NCI-H345 (cell line): Measurements from ENCODE around the gene SLC25A47.
"Not testable (repeated sequence)": the region's sequence is repeated elsewhere in the genome, so short reads cannot be mapped to it uniquely, and the experiment has no call there.

ENCODE experiments used
- DNase-seq: peaks from one replicate; lab custom pipeline; 2025; lab: John Stamatoyannopoulos, UW

SLC25A47 gene

GRCh38 chr14:100306101-100306997 lies 16.8 kb upstream of the SLC25A47 start, which contains the start of gene SLC25A29:
TSS of gene SLC25A29 (minus strand) at chr14:100306444. CDS start at chr14:100306232, 212 bp downstream.
- DNase-seq = peak; percentile 96

GRCh38 chr14:100306998-100307765 lies 16.0 kb upstream of the SLC25A47 start:
- DNase-seq = no peak

- no peak for DNase-seq
Observed at GRCh38 chr14:100307766-100308426, 15.2 kb upstream of the SLC25A47 start.

DNA sequence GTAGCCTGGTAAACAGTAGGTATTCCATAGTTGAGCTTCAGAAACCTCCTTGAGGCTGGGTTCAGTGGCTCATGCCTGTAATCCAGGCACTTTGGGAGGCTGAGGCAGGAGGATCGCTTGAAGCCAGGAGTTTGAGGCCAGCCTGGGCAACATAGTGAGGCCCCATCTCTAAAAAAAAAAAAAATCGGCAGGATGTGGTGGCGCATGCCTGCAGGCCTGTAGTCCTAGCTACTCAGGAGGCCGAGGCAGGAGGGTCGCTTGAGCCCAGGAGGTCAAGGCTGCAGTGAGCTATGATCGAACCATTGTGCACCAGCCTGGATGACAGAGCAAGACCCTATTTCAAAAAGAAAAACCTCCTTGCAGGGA lies 14.7 kb upstream of the SLC25A47 start:
- DNase-seq = not testable (repeated sequence)

- no peak for DNase-seq
Observed at GRCh38 chr14:100309028-100309737, 14.0 kb upstream of the SLC25A47 start.

DNA sequence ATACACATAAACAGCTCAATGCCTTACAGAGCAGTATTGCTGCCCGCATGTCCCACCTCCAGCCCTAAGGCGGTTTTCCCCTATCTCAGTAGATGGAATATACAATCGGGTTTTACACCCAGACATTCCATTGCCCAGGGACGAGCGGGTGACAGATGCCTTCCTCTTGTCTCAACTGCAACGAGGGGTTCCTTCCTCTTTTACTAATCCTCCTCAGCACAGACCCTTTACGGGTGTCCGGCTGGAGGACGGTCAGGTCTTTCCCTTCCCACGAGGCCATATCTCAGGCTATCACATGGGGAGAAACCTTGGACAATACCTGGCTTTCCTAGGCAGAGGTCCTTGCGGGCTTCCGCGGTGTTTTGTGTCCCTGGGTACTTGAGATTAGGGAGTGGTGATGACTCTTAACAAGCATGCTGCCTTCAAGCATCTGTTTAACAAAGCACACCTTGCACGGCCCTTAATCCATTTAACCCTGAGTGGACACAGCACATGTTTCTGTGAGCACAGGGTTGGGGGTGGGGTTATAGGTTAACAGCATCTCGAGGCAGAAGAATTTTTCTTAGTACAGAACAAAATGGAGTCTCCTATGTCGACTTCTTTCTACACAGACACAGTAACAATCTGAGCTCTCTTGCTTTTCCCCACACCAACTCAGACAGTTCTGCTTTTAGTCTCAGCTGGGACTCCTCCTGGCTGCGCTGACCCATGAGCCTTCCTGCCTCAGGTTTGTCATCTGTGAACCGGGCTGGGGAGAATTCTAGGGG lies 10.8 kb upstream of the SLC25A47 start:
- not testable (repeated sequence) for DNase-seq

- DNase-seq = no peak
Observed at GRCh38 chr14:100312877-100313400, 10.2 kb upstream of the SLC25A47 start.

DNA sequence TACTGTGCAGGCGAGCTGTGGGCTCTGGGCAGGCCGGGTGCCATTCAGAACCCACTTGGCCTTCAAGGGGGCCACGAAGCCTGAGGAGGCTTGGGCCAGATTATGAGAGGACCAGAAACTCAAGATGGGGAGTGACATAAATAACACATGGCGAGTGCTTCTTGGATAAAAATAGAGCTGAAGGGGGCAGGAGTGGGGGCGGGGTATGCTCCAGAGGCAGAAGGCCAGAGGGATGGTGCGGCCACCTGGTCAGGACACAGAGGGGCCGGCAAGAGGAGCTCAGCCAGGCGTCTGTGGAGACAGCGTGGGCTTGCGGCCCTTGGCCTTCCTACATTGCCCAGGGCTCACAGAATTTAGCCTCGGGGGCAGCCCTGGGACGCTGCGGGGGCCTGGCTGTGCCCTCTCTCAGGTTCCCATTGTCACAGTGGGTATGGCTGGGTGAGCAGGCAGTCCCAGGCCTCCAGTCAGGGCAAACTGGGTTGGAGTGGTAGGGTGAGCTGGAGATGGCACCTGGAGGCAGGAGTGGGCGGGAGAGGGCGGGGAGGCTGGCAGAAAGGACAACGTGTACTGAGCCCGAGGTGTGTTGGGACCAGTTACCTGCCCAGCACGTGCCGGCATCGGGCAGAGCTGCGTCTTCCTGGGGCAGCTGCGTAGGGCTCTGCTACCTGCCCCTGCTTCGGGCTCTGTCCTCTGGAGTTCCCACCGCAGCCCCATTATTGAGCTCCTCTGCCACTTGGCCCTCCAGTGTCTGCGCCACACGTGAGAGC lies 9.5 kb upstream of the SLC25A47 start:
- no peak for DNase-seq

DNA sequence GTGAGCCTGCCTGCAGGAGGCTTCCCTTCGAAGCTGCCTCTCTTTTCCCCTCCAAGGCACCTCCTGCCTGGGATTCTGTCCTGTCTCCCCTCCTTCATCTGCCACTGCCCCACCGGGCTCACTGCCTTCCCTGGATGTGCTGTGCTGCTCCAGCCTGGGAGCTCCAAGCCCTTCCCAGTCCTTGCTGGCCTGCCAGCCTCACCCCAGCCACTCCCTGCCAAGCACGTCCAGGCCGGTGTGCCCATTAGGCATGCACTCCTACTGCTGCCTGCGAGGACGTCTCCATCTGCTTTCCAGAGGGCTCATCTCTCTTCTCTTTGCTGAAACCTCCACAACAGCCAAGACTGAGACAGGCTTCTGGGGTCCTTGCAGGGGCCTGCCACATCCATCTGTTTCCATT lies 8.4 kb upstream of the SLC25A47 start:
- DNase-seq = no peak

GRCh38 chr14:100317389-100317788 lies 5.8 kb upstream of the SLC25A47 start:
- no peak for DNase-seq

DNA sequence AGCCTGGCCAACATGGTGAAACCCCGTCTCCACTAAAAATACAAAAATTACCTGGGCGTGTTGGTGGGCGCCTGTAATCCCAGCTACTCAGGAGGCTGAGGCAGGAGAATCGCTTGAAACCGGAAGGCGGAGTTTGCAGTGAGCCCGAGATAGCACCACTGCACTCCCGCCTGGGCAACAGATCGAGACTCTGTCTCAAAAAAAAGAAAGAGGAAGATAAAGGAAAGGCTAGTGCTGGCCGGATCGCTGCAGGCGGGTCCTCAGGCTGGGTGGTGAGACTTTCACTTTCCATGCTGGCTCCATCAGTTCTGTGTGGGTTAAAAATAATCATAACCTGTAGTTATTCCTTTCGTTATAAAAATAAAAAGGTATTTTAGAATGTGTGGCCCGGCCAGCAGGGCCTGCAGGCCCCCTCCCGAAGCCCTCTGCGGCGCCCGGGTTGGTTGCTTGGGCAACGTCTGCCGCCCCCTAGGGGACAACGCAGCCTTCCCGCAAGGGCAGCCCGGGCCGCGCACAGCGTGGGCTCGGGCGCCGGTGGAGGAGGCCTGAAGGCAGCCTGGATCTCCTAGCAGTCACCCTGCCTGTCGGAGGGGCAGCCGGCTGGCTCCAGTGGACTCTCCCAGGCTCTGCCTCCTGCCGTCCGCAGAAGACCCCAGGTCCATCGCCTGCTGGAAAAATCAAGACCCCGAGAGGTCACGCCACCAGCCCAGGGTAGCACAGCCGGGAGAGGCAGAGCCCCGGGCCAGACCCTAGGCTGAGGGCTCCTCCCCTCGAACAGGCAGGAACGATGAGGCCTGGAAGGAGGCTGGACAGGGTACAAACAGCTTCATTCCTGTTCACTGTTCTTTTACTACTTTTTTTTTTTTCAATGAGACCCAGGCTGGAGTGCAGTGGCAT lies 5.0 kb upstream of the SLC25A47 start:
- no peak for DNase-seq

DNA sequence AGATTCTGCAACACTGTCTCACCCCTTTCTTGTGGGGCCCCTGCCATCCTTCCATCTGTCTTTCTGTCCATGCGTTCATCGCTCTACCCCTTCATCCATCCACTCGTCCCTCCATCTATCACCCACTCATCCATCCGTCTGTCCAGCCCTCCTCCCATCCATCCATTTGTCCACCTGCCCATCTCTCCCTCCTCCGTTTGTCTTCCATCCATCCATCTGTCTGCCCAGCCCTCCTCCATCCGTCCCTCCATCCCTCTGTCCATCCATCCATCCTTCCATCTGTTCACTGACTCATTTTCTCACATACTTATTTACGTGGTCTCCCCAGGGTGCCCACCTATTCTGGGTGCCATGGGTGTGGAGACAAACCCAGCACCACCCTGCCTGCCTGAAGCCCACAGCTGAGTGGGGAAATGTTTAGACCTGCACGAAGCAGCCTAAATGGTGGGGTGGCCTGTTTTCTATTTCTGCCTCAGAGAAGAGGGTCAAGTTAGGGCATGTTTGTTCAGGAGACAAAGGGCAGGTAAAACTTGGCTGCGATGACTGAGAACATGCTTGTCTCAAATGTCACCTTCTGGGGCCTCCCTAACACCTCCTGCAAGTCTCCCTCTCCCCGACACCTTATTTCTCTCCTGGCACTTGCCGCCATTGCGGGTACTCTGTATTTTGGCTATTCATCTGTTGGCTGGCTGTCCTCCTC lies 2.8 kb upstream of the SLC25A47 start:
- DNase-seq = no peak

- no peak for DNase-seq
Observed at GRCh38 chr14:100321473-100322137, 1.5 kb upstream of the SLC25A47 start.

- DNase-seq = no peak
Observed at GRCh38 chr14:100322138-100322957, 791 bp upstream of the SLC25A47 start.

DNA sequence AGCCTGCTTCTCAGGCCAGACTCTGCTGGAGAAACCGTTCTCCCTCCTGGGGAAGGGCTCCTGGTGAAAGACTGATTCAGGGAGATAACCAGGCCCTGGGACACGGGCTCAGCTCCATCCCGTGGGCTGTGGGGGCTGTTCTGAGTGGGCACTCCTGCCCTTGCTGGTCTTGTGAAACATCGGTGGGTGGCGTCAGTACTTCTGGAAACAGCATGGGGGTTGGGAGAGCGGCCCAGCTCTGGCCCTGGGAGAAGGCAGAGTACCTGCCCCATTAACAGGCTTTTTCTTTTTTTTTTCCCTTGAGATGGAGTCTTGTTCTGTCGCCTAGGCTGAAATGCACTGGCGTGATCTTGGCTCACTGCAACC lies 786 bp downstream of the SLC25A47 start:
- DNase-seq = no peak

DNA sequence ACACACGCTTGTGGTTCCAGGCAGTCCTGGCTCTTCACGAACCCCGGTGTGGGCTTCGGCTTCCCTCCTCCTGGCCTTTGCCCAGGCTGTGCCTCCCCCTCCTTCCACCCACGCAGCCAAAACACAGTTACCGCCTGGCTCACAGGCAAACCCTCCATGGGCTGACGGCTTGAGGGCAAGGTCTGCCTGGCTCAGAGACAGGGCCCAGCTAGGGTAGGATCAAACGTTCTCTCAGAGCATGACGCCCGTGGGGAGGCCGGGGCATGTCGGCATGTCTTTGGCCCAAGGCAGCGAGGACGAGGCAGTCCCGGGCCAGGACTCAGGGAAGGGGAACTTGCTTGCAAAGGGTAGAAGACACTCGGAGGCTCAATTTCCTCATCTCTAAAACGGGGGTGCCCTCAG lies 2.1 kb downstream of the SLC25A47 start:
- no peak for DNase-seq

DNA sequence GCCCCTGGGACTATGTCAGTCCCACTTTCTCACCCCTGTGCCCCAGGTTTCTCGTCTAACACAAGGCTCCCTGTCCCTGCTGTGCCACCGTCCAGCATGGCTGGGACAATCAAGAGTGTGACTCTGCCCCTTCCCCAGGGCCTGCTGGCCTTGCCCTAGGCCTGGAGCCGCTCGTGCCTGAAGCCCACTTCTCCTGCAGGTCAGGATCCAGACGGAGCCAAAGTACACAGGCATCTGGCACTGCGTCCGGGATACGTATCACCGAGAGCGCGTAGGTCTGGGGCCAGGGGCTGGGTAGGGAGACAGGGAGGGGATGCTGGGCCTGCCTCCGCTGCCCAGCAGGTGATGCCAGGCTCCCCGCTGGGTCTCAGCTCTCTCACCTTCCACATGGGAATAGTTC lies 2.8 kb downstream of the SLC25A47 start:
- no peak for DNase-seq
